C4-2B (cell line): ENCODE data around the gene RWDD1.

ENCODE experiments used
- H3K27ac ChIP-seq: fragments of 450-650 bp; 2 replicates; pipeline ENCODE4 v1.5.1; 2017
- CTCF ChIP-seq: fragments of 450-650 bp; conservative IDR thresholded peaks from 2 replicates; pipeline ENCODE4 v1.5.1; 2017; ENCODE audit warnings: mild to moderate bottlenecking
- ZFX ChIP-seq: fragments of 450-650 bp; IDR thresholded peaks from 2 replicates; pipeline ENCODE4 v1.6.1; 2017

The RWDD1 gene

DNA sequence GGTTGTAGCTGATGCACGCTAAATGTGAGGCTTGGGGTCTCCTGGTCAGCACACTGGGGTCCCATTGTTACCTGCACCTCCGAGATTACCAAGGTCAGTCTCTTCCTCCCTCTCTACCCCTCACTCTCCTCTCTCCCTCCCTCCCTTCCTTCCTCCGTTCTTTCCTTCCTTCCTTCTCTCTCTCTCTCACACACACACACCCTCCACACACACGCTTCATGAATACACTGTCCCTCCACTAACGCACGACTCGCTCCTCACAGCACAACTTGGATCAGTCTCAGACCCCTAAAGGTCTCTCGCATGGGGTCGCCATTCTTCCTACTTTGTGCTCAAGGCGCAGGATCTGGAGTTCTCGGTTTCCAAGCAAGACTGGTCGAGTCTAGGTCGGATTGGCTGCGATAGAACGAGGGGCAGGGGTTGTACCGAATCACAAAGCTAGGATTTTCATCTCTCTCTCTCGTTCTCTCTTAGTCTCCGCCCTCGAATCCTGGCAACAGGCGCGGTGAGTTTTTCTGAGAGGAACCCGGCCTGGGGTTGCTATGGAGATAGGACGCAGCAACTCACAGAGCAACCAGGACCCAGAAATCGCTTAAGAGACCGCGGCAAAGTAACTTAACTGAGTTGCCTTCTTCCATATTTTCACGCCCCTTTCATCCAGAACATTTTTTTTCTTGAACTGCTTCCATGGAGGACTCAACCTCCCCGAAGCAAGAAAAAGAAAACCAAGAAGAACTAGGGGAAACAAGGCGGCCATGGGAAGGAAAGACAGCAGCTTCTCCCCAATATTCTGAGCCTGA is 44.8 kb downstream of the RWDD1 start, which contains the start of gene RSPH4A:
Gene RSPH4A, plus strand, starts transcription at position 543 of the 800 bp plus-strand sequence. Its CDS starts 145 bp downstream, at position 688.
- no peak within 1 kb of the TSS for H3K27ac ChIP-seq
- TF ChIP-seq ZFX (no peak), CTCF (0 out of 2 replicates have a peak, but pooled peaks have one; percentile 4)

GRCh38 chr6:116616737-116617053 is 45.4 kb downstream of the RWDD1 start:
- no peak overlapping the region for H3K27ac ChIP-seq
- TF ChIP-seq CTCF (no peak), ZFX (no peak)

DNA sequence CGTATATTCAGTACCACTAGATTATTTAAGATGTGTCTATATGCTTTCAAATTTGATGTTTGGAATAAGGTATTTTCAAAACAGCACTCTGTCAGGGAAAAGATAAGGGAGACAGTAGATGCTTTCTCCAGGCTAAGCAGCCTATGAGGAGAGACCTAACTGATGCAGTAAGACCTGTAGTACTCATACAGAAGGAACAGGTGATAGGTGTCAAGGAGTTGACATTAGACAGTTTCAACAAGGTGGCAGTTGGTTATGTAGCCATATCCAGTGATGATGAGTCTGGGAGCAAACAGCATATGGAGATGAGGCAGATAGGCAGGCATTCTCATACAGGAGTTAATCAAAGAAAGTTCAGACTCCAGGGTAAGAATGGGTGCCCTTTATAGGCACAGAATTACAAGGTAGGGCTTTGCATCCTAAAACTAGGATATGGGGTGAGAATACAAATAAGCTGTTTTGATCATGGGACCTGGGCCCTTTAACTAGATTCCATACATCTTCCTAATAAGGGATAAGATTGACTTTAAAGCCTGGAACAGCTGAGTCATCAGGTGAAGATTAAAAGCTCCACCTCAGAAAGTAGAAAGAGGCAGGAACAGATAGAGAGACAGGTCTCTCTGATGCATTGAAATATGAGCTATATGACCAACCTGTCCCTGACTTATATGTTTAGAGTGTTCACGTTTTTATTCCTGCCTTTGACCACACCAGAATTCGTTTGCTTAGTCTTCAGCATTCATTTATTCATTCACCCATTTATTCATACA is 52.9 kb downstream of the RWDD1 start:
- TF ChIP-seq CTCF (no peak), ZFX (no peak)
- H3K27ac ChIP-seq, result no peak overlapping the region

GRCh38 chr6:116625872-116626271 is 54.6 kb downstream of the RWDD1 start:
- TF ChIP-seq ZFX (no peak), CTCF (no peak)
- H3K27ac ChIP-seq, result no peak overlapping the region

DNA sequence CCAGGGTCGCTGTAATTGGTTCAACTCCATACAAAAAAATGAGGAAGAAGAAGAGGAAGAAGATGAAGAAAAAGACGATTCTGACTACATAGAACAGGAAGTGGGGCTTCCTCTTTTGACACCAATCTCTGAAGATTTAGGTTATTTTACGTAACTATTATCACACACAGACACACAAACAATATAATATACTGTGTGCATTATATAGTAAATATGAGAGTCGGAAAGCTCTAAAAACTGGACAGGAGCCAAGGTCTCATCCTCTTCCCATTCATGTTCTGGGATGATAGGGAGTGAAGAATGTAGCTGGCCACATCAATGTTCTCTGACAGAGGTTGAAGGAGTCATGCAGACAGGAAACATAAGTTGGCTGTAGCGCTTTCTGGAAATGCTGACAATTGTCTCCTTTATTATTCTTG is 58.3 kb downstream of the RWDD1 start:
- no peak overlapping the region for H3K27ac ChIP-seq
- TF ChIP-seq CTCF (no peak), ZFX (no peak)

- TF ChIP-seq CTCF (no peak), ZFX (no peak)
- no peak overlapping the region for H3K27ac ChIP-seq
Measured at GRCh38 chr6:116631379-116631990, 60.2 kb downstream of the RWDD1 start.

GRCh38 chr6:116633685-116634084 is 62.4 kb downstream of the RWDD1 start:
- no peak overlapping the region for H3K27ac ChIP-seq
- TF ChIP-seq CTCF, result peak; percentile 38
- TF ChIP-seq ZFX, result no peak
